Effector memory CD4-positive, alpha-beta T cell (primary cell): ENCODE results near the gene VPS18.

Experiments used
- DNase-seq, 3 donors: peaks; one replicate each; pipeline ENCODE4 v3.0.0-alpha.2; 2020
- H3K27ac ChIP-seq: 2 replicates; pipeline ENCODE4 v1.7.0; 2013; ENCODE audit warnings: mild to moderate bottlenecking, low read length, moderate library complexity; ENCODE audit not compliant: insufficient read depth, poor library complexity, severe bottlenecking
- H3K27me3 ChIP-seq: replicated peaks from 2 replicates; pipeline ENCODE4 v1.7.0; 2013; ENCODE audit warnings: mild to moderate bottlenecking, low read length; ENCODE audit not compliant: insufficient read depth, control insufficient read depth, poor library complexity, severe bottlenecking
- H3K36me3 ChIP-seq: 2 replicates; pipeline ENCODE4 v1.7.0; 2013; ENCODE audit warnings: mild to moderate bottlenecking, low read length, moderate library complexity; ENCODE audit not compliant: control insufficient read depth, insufficient read depth
- H3K4me1 ChIP-seq: 2 replicates; pipeline ENCODE4 v1.7.0; 2013; ENCODE audit warnings: low read length, mild to moderate bottlenecking; ENCODE audit not compliant: control insufficient read depth, insufficient read depth, poor library complexity, severe bottlenecking
- H3K4me3 ChIP-seq: 2 replicates; pipeline ENCODE4 v1.7.0; 2013; ENCODE audit warnings: low read length, low read depth, mild to moderate bottlenecking; ENCODE audit not compliant: insufficient read depth, poor library complexity, severe bottlenecking
- H3K9me3 ChIP-seq: 2 replicates; pipeline ENCODE4 v1.7.0; 2013; ENCODE audit warnings: mild to moderate bottlenecking, low read length, moderate library complexity; ENCODE audit not compliant: control insufficient read depth

VPS18 gene

DNA sequence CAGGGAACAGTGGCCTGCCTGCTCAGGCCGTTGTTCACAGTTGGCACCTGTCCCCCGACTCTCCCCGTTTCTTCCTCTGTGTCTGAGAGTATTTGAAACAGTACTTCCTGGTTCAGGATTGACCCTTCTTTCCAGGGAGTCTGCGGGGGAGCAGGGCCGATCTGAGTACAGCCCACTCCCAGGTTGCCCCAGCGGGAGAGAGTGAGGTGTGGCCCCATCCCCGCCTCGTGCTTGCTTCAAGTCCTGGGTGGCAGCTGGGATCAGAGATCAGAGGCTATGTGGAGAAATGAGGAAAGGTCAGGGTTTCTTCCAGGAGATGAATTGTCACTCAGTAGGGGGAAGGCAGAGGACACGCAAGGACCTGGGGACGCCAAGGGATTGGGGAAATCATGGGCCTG lies 28.4 kb downstream of the VPS18 start:
- Histone ChIP-seq H3K36me3 (no peaks in the 10 kb centered on the region), H3K27ac (no peak overlapping the region), H3K27me3 (peaks cover 19% of the 10 kb centered on the region), H3K9me3 (no peaks in the 10 kb centered on the region), H3K4me3 (no peak overlapping the region), H3K4me1 (peaks cover 22% of the 10 kb centered on the region)
- no peak for DNase-seq

DNA sequence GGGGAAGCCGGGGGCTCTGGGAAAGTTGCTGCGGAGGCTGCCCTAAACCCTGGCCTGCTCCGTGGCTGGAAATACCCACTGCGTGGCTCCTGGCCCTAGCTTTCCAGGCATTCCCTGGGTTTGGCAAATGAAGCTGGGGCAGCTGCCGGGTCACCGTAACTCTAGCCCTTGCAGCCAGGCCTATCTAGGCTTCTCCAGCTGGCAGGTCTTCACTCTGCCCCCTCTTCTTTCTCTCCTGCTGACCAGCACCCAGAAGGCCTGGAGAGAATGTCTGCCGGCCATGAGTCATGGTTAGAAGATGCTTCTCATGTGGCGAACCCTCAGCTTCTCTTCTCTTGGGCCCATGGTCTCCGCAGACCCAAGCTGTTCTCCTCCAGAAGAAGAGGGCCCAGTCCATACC lies 29.3 kb downstream of the VPS18 start:
- no peaks in the 10 kb centered on the region for H3K9me3 ChIP-seq
- no peak overlapping the region for H3K4me3 ChIP-seq
- no peak overlapping the region for H3K27ac ChIP-seq
- peaks cover 32% of the 10 kb centered on the region for H3K4me1 ChIP-seq
- no peak for DNase-seq
- H3K27me3 ChIP-seq, result peaks cover 29% of the 10 kb centered on the region
- no peaks in the 10 kb centered on the region for H3K36me3 ChIP-seq

DNA sequence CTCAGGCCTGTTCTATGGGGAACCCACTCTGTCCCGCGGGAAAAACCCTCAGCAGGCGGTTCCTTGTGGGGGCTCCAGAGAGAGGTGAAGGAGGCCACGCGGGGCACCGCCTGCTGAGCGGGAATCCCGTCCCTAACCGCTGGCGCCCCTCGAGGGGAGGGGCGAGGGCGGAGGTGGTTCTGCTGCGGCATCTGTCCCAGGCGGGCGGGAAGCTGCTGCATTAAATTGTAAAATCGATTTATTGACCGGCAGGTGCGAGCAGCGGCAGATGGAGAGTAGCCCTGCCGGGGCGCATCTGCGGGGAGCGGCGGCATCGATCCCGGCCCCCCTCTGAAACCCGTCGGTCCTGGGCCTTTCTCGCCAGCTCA lies 31.2 kb downstream of the VPS18 start:
- Histone ChIP-seq H3K27ac (no peak overlapping the region), H3K9me3 (no peaks in the 10 kb centered on the region), H3K27me3 (peaks cover 48% of the 10 kb centered on the region), H3K4me1 (peaks cover 51% of the 10 kb centered on the region), H3K36me3 (no peaks in the 10 kb centered on the region), H3K4me3 (peak overlapping the region; percentile 32)
- no peak for DNase-seq

DNA sequence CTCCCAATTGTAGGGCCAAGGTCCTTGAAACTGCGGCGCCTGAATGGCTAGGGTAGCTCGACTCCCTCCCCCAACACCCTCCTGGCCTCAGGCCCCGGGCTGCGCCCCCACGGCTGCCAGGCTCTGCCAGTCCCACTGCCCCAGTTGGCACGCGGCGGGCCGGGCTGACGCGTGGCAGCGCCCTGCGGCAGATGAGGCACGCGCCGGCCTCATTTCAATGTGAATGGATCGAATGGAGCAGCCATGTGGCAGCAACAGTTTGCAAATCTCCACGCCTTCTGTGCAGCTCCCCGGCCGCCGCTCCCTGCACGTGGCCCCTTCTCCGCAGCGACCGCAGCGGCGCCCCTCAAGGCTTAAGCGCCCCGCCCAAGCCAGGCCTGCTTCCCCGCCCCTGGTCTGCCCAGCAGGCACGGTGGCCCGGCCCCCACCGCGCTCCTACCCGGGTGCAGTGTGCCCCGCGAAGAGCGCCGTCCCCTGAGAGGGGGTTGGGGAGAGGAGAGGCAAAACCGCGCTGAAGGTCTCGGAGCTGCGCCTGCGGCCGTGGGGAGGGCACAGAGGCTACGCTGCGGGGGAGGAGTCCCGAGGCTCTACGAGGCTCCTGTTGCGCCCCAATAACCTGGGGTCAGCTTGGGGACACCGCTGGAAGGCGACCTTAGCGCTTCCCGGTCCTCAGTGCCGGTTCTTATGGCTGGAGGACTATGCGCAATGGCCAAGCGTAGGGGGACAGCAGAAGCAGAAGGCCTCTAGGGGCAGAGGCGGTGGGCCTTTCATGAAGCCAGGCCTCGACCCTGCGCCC lies 31.8 kb downstream of the VPS18 start:
- peak overlapping the region; percentile 32 for H3K4me3 ChIP-seq
- DNase-seq, result no peak
- no peak overlapping the region for H3K27ac ChIP-seq
- H3K4me1 ChIP-seq, result peaks cover 55% of the 10 kb centered on the region
- peaks cover 54% of the 10 kb centered on the region for H3K27me3 ChIP-seq
- H3K36me3 ChIP-seq, result no peaks in the 10 kb centered on the region
- H3K9me3 ChIP-seq, result no peaks in the 10 kb centered on the region

DNA sequence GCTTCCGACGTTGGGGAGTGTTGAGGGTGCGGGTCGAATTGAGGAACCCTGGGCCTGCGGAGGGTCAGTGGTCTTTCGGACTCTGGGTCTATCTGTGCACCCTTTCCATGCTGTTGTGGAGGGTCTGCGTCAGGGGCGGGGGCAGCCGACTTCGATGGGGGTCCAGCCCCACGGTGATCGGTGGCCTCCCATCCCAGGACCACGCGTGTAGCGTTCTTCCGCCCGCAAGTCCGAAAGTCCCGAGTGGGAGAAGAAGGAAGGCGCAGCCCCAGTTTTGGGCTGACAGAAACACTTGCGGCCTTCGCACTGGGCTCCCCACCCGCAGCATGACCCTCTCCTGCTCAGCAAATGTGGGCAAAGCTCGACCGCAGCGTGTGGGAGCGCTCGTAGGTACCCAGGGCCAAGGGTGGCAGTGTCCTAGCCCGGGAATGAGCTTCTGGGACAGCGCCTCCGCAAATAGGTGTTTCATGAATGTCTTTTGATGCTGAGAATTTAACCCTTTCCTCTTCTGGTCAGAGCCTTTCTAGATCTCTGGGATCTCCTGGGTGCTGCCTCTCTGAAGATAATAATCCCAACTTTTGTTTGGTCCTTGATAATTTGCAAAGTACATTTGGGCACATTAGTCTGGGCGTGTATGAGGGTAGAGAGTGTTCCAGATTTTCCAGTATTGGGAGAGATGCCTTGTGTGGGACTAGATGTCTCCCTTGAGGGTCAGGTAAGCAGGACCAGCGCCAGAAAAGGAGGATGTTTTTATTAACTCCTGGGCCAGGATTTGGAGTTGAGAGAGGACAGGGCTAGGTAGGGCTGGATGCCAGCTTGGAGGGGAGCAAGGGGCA lies 32.6 kb downstream of the VPS18 start:
- Histone ChIP-seq H3K9me3 (no peaks in the 10 kb centered on the region), H3K36me3 (no peaks in the 10 kb centered on the region), H3K4me3 (peak overlapping the region; percentile 58), H3K27me3 (peaks cover 62% of the 10 kb centered on the region), H3K4me1 (peaks cover 55% of the 10 kb centered on the region), H3K27ac (no peak overlapping the region)
- no peak for DNase-seq

DNA sequence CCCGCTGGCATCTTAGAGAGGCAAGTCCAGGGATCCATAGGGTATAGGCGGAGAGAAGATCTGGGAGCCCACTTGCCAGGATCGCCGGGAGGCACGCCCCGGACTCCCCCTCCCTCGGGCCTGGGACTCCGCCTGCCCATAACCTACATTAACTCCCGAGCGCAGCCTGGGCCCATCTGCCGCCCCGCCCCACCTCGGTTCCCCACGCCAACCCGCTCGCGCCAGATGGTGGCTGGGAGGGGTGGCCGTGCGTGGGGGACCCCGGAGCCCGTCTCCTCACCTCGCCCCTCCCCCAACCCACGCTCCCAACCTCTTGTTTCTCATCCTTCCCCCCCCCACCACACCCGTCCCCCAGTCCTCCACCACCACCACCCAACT lies 33.2 kb downstream of the VPS18 start:
- DNase-seq, result no peak
- Histone ChIP-seq H3K27me3 (peaks cover 66% of the 10 kb centered on the region), H3K27ac (no peak overlapping the region), H3K4me3 (peak overlapping the region; percentile 58), H3K4me1 (peaks cover 55% of the 10 kb centered on the region), H3K36me3 (no peaks in the 10 kb centered on the region), H3K9me3 (no peaks in the 10 kb centered on the region)

DNA sequence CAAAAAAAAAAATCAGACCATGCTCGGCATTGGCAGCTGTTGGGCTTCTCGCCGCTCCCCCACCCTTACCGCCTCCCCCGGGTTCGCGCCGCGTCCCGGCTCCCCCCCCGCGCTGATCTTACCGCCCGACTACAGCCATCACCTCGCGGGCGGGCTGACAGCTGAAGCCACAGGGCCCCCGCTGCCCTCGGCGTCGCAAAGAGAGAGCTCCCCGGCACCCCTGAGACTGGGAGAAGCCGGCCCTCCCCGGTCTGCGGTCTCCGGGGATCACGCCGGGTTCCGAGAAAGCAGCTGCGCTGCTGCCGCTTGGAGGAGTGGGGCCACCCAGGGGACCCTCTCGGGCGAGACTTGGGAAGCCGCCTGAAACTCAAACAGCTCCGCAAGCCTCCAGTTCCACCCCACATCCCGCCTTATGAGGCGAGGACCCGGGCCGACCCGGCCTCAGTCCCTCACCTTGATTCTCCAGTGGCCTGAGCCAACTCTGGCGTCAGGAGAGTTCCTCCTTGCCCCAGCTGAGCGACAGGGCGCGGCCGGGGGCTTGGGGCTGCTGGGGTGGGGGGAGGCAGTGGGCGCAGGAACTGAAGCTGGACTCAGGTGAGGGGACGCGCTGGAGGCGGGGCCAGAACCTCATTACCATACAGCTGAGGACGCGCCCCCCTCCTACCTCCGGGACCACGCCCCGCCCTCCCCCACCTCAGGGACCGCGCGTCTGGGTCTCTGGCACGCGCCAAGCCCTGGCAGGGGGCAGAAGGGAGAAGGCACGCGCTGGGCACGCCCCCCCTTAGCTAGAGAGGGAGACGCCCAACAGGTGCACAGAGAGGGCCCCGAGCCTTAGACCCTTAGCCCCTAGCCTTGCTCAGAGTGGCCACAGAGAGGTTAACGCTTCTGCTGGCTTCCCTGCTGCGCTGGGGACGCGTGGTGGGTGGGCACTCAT lies 33.9 kb downstream of the VPS18 start:
- no peak for DNase-seq
- peaks cover 66% of the 10 kb centered on the region for H3K27me3 ChIP-seq
- no peaks in the 10 kb centered on the region for H3K36me3 ChIP-seq
- no peaks in the 10 kb centered on the region for H3K9me3 ChIP-seq
- peak overlapping the region; percentile 58 for H3K4me3 ChIP-seq
- H3K4me1 ChIP-seq, result peaks cover 55% of the 10 kb centered on the region
- no peak overlapping the region for H3K27ac ChIP-seq

DNA sequence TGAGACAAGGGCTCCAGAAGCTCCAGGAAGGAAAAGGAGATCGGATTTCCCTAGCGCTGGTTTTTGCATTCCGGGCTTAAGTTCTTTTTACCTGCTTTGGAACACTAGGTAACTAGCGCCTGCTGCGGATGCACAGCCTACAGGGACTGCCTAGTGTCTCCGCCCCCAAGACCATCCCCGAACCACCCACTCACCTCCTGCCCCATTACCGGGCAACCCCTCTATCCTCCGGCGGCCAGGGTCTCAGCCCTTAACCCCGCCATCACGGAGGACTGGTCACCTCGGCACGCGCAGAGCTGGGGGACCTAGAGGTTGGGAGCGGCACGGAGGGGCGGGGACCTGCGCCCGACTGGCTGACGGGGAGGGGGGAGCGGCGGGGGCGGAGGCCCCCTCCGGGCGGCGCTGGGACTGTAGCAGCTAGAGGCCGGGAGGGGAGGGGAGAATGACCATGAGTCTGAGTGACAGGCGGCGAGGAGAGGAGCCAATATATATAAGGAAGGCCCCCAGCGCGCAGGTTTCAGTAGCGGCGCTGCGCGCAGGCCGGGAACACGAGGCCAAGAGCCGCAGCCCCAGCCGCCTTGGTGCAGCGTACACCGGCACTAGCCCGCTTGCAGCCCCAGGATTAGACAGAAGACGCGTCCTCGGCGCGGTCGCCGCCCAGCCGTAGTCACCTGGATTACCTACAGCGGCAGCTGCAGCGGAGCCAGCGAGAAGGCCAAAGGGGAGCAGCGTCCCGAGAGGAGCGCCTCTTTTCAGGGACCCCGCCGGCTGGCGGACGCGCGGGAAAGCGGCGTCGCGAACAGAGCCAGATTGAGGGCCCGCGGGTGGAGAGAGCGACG lies 34.8 kb downstream of the VPS18 start, which contains the start of gene DLL4:
DLL4 (plus strand) TSS at position 520 of the 839 bp plus-strand sequence. CDS start 329 bp downstream, outside the sequence.
- peak within 1 kb of the TSS; percentile 58 for H3K4me3 ChIP-seq
- H3K27ac ChIP-seq, result no peak within 1 kb of the TSS
- peak in 1 of 3 donors; percentile 35 for DNase-seq
- H3K27me3 ChIP-seq, result peaks cover 66% of the 10 kb centered on the region
- peaks cover 55% of the 10 kb centered on the region for H3K4me1 ChIP-seq
- H3K36me3 ChIP-seq, result no peaks in the 10 kb centered on the region
- no peaks in the 10 kb centered on the region for H3K9me3 ChIP-seq
